HepG2 (cell line): ENCODE data around the gene IQCH. TPM values are rescaled to one million over a fixed set of nuclear protein-coding genes. Genes with fewer than 3 reads are reported as not detected.

Source experiments
- ARID4A ChIP-seq: sonication (generic); formaldehyde crosslinking; IDR thresholded peaks from 2 replicates; pipeline ENCODE4 v1.5.0; 2020; ENCODE audit warnings: mild to moderate bottlenecking, missing genetic modification reagents, borderline replicate concordance
- E2F5 ChIP-seq: sonication (generic); formaldehyde crosslinking; conservative IDR thresholded peaks from 2 replicates; pipeline ENCODE4 v1.4.0; 2020; ENCODE audit warnings: missing genetic modification reagents
- FOXP4 ChIP-seq: sonication (generic); formaldehyde crosslinking; IDR thresholded peaks from 2 replicates; pipeline ENCODE4 v1.4.0; 2020; ENCODE audit warnings: missing genetic modification reagents
- HNF1B ChIP-seq: sonication (generic); formaldehyde crosslinking; IDR thresholded peaks from 2 replicates; pipeline ENCODE4 v1.5.1; 2020; ENCODE audit warnings: mild to moderate bottlenecking, moderate library complexity, missing genetic modification reagents
- LRRFIP1 ChIP-seq: sonication (generic); formaldehyde crosslinking; conservative IDR thresholded peaks from 2 replicates; pipeline ENCODE4 v1.4.0; 2020; ENCODE audit warnings: missing genetic modification reagents
- NFE2L2 ChIP-seq: fragments of 150-350 bp; IDR thresholded peaks from 2 replicates; pipeline ENCODE4 v1.6.1; 2014; ENCODE audit warnings: low read length
- UBTF ChIP-seq: sonication (generic); formaldehyde crosslinking; IDR thresholded peaks from 2 replicates; pipeline ENCODE4 v1.4.0; 2020; ENCODE audit warnings: mild to moderate bottlenecking, missing genetic modification reagents
- YY1 ChIP-seq: IDR thresholded peaks from 2 replicates; pipeline ENCODE4 v1.6.1; 2011; ENCODE audit warnings: low read length, low read depth, moderate library complexity, mild to moderate bottlenecking; ENCODE audit not compliant: insufficient read depth, insufficient replicate concordance
- ZNF224 ChIP-seq: sonication (generic); formaldehyde crosslinking; IDR thresholded peaks from 2 replicates; pipeline ENCODE4 v1.5.0; 2020; ENCODE audit warnings: mild to moderate bottlenecking, missing genetic modification reagents
- ZNF788 ChIP-seq: sonication (generic); formaldehyde crosslinking; IDR thresholded peaks from 2 replicates; pipeline ENCODE4 v1.5.0; 2020; ENCODE audit warnings: mild to moderate bottlenecking, missing genetic modification reagents, borderline replicate concordance
- polyA plus RNA-seq, 8 experiments: library from polyadenylated mRNA; depleted of rRNA in 3 of 8; stranded (reverse) in 7 of 8; unstranded in 1 of 8; fragments of >200 nt; fragmentation: Illumina TruSeq in 4 of 8; extraction: Trizol in 4 of 8; gene quantifications; 2 replicates each; pipeline versions ENCODE4 v1.2.1 to v1.2.3, GENCODE V29; 2011 to 2016; ENCODE audit warnings: low read depth in 4 of 8, missing spikeins in 1 of 8, mixed read lengths in 1 of 8; ENCODE audit not compliant: insufficient read depth in 1 of 8
- total RNA-seq, 5 experiments: library from RNA; depleted of rRNA; stranded (reverse); fragments of >200 nt; fragmentation: Illumina TruSeq; extraction: Trizol; gene quantifications; 2 replicates each; pipeline ENCODE4 v1.2.3, GENCODE V29; 2016; ENCODE audit warnings: low read depth in 1 of 5

The IQCH gene
- total and polyA plus RNA-seq, 2 of the 13 experiments (the other 11 are each of a cell fraction or from before 2014, with no cell fraction given) = 0.16 to 0.55 TPM

GRCh38 chr15:67254238-67255175, at the start of gene IQCH, which contains the start of gene AAGAB (continued):
- TF ChIP-seq UBTF (CRISPR knock-in tag) (peak; percentile 89), ZNF224 (CRISPR knock-in tag) (0 out of 2 replicates have a peak, but pooled peaks have one; percentile 43), NFE2L2 (no peak), ZNF788 (peak; percentile 97), E2F5 (CRISPR knock-in tag) (no peak; the same call in none of the 2 replicates), FOXP4 (no peak), HNF1B (CRISPR knock-in tag) (peak; percentile 92), ARID4A (peak; percentile 100), LRRFIP1 (CRISPR knock-in tag) (no peak), YY1 (peak; percentile 90)
